Esophagus squamous epithelium (tissue), 5 donors: ENCODE measurements around the gene CHST3. TPM values are rescaled to one million over a fixed set of nuclear protein-coding genes. Genes with fewer than 3 reads are reported as not detected.
A peak's percentile ranks its signal among the peaks of the same experiment; 100 is the strongest.

Experiments used
- DNase-seq: peaks from one replicate; lab custom pipeline; 2025; lab: John Stamatoyannopoulos, UW
- H3K27ac ChIP-seq, 4 donors: fragments of 200-600 bp; sonication (generic); one replicate each; pipeline ENCODE4 v1.5.1; 2016 to 2019; ENCODE audit warnings: mild to moderate bottlenecking in 1 of 4
- H3K27me3 ChIP-seq, 4 donors: fragments of 200-600 bp; sonication (generic); 1 replicate in 3 of 4; 2 replicates in 1 of 4; pipeline versions ENCODE4 v1.5.1 to v1.6.0; 2017 to 2021; ENCODE audit warnings: antibody characterized with exemption in 1 of 4
- H3K36me3 ChIP-seq, 3 donors: fragments of 200-600 bp; sonication (generic); one replicate each; pipeline ENCODE4 v1.5.1; 2016 to 2019
- H3K4me1 ChIP-seq, 3 donors: fragments of 200-600 bp; sonication (generic); one replicate each; pipeline ENCODE4 v1.5.1; 2017 to 2019
- H3K4me3 ChIP-seq, 4 donors: fragments of 200-600 bp; sonication (generic); 1 replicate in 3 of 4; 2 replicates in 1 of 4; pipeline ENCODE4 v1.5.1; 2016 to 2019; ENCODE audit warnings: mild to moderate bottlenecking in 2 of 4, moderate library complexity in 1 of 4
- H3K9me3 ChIP-seq, 3 donors: fragments of 200-600 bp; sonication (generic); one replicate each; pipeline ENCODE4 v1.5.1; 2016 to 2019
- CTCF ChIP-seq, 6 experiments: fragments of 450-650 bp in 4 of 6; fragments of 200-600 bp in 2 of 6; sonication (generic) in 2 of 6; IDR thresholded peaks; one replicate each; pipeline ENCODE4 v1.5.1; 2016 to 2019; ENCODE audit warnings: antibody characterized with exemption in 6 of 6, mild to moderate bottlenecking in 4 of 6, moderate library complexity in 4 of 6
- POLR2A ChIP-seq, 4 donors: fragments of 450-650 bp; IDR thresholded peaks; one replicate each; pipeline ENCODE4 v1.6.1; 2017; ENCODE audit warnings: antibody characterized with exemption in 4 of 4, mild to moderate bottlenecking in 4 of 4, moderate library complexity in 3 of 4
- WGBS, 2 donors: methylation state at CpG; one replicate each; pipeline ENCODE4 v1.1.5; 2018; 5-methylcytosine and 5-hydroxymethylcytosine counted together
- intact Hi-C: fragments of 100-400 bp; cut with DNase I; formaldehyde crosslinking; loops from one replicate; pipeline ENCODE4 v1.15.0; 2022
- total RNA-seq, 4 donors: library from RNA; depleted of rRNA; stranded (reverse); fragments of >200 nt; gene quantifications; one replicate each; pipeline ENCODE4 v1.1.0, GENCODE V29; 2016
- donor health status: DM: yes; HTN: yes; CAD: no.

Gene CHST3
- total RNA-seq, 4 donors from 2014 or later = 5.3 to 15.4 (median 9.6) TPM

GRCh38 chr10:71950683-71951082 lies 13.5 kb upstream of the CHST3 start:
- DNase-seq = no peak
- intact Hi-C loops = no loop called here
- Histone ChIP-seq H3K4me3 (no peak overlapping the region), H3K9me3 (peaks cover 0 to 42% (median 28%) of the 10 kb centered on the region in 3 donors), H3K27me3 (no peaks in the 10 kb centered on the region), H3K36me3 (no peaks in the 10 kb centered on the region), H3K4me1 (peaks cover 0 to 17% (median 0%) of the 10 kb centered on the region in 3 donors), H3K27ac (no peak overlapping the region)
- TF ChIP-seq CTCF (IDR thresholded peaks at IDR 0.05) (no peak), POLR2A (IDR thresholded peaks at IDR 0.05) (no peak)
- WGBS, 2 donors = 58 to 62% methylated on average over 6 of the region's 6 CpGs

GRCh38 chr10:71952745-71953144 lies 11.4 kb upstream of the CHST3 start:
- WGBS, 2 donors = 36 to 61% methylated on average over 3 of the region's 3 CpGs
- intact Hi-C loops = no loop called here
- Histone ChIP-seq H3K4me1 (peaks cover 4 to 30% (median 5%) of the 10 kb centered on the region in 3 donors), H3K4me3 (no peak overlapping the region), H3K36me3 (no peaks in the 10 kb centered on the region), H3K9me3 (peaks cover 0 to 22% (median 8%) of the 10 kb centered on the region in 3 donors), H3K27ac (no peak overlapping the region), H3K27me3 (no peaks in the 10 kb centered on the region)
- TF ChIP-seq POLR2A (IDR thresholded peaks at IDR 0.05) = no peak
- TF ChIP-seq CTCF (IDR thresholded peaks at IDR 0.05) = no peak
- no peak for DNase-seq

- Histone ChIP-seq H3K27ac (no peak overlapping the region), H3K4me1 (peaks cover 4 to 45% (median 5%) of the 10 kb centered on the region in 3 donors), H3K36me3 (no peaks in the 10 kb centered on the region), H3K4me3 (no peak overlapping the region), H3K9me3 (peaks cover 0 to 10% (median 7%) of the 10 kb centered on the region in 3 donors), H3K27me3 (no peaks in the 10 kb centered on the region)
- intact Hi-C loops = loop anchor here (5.0 kb wide), 1 partner anchor 90 kb away; no protein-coding TSS in a partner anchor
- DNase-seq = no peak
- WGBS, 2 donors = 60 to 69% methylated on average over 9 of the region's 9 CpGs
- peak in 1 of 6 experiments; percentile 9 for TF ChIP-seq CTCF (IDR thresholded peaks at IDR 0.05)
- no peak for TF ChIP-seq POLR2A (IDR thresholded peaks at IDR 0.05)
These were observed 6.5 kb upstream of the CHST3 start for GRCh38 chr10:71957546-71958275.

- no peak for DNase-seq
- H3K27ac ChIP-seq = peak overlapping the region in 2 of 4 donors; percentile 57 to 59
- peaks cover 0 to 10% (median 7%) of the 10 kb centered on the region in 3 donors for H3K9me3 ChIP-seq
- peaks cover 5 to 62% (median 11%) of the 10 kb centered on the region in 3 donors for H3K4me1 ChIP-seq
- TF ChIP-seq POLR2A (IDR thresholded peaks at IDR 0.05) (no peak), CTCF (IDR thresholded peaks at IDR 0.05) (no peak)
- H3K4me3 ChIP-seq = no peak overlapping the region
- WGBS, 2 donors = 44 to 72% methylated on average over 3 of the region's 3 CpGs
- no peaks in the 10 kb centered on the region for H3K36me3 ChIP-seq
- intact Hi-C loops = loop anchor here (5.0 kb wide), 1 partner anchor 88 kb away; no protein-coding TSS in a partner anchor
- H3K27me3 ChIP-seq = peaks cover 0 to 12% (median 0%) of the 10 kb centered on the region in 4 donors
These were observed 4.7 kb upstream of the CHST3 start for GRCh38 chr10:71959526-71959925.

- H3K4me3 ChIP-seq = no peak overlapping the region
- DNase-seq = no peak
- WGBS, 2 donors = 90 to 93% methylated on average over 9 of the region's 10 CpGs
- TF ChIP-seq POLR2A (IDR thresholded peaks at IDR 0.05) (no peak), CTCF (IDR thresholded peaks at IDR 0.05) (no peak)
- intact Hi-C loops = no loop called here
- no peaks in the 10 kb centered on the region for H3K9me3 ChIP-seq
- H3K36me3 ChIP-seq = no peaks in the 10 kb centered on the region
- peaks cover 13 to 70% (median 24%) of the 10 kb centered on the region in 3 donors for H3K4me1 ChIP-seq
- no peak overlapping the region for H3K27ac ChIP-seq
- peaks cover 0 to 21% (median 0%) of the 10 kb centered on the region in 4 donors for H3K27me3 ChIP-seq
These were observed 2.4 kb upstream of the CHST3 start for GRCh38 chr10:71961831-71962230.
